ENCODE data around the gene ACSS2. TPM values are rescaled to one million over a fixed set of nuclear protein-coding genes. Genes with fewer than 3 reads are reported as not detected.

ACSS2 gene
- total and polyA plus RNA-seq, 2 of the 8 experiments (the other 6 are each of a cell fraction or from before 2014, with no cell fraction given): 17.7 to 24.2 TPM

DNA sequence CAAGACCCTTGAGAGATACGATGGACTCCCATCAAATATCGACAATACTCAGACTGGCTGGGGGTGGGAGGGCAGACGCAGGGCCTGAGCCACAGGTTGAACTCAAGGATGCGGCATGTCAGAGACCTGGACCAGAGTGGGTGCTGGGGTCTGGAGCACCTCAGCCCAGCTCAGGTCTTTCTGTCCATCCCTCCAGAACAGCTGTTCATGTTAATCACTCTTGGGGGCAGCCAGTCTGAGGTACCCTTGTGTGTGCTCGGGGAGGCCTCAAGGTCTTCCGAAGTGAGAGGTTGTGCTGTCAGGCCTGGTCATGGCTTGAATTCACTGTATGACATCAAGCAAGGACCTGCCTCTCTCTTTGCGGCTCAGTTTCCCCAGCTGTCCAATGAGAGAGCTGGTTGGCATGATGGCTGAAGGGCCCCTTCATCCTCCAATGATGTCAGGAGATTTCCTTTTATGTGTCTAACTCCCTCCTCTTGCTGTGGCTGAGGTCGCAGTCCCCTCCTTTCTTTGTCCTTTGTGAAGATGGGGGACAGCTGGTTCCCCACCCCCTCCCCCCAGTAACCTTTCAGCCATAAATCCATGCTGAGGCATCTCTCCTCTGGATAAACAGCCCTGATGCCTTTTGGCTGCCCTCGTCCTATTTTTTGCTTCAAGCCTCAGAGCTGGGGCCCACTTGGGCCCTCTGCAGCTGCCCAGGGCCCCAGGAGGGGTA is 94.6 kb downstream of the ACSS2 start:
- no peaks in the 10 kb centered on the region for H3K79me1 ChIP-seq (ENCODE audit: low read depth, low read length)
- H4K20me1 ChIP-seq (replicated peaks in 1 of 2; ENCODE audit: control insufficient read depth in 1 of 2, insufficient read depth in 2 of 2, low read length in 2 of 2): no peaks in the 10 kb centered on the region
- no peak overlapping the region for H4K8ac ChIP-seq (ENCODE audit: extremely low read depth, insufficient read depth, low read length)
- H3K18ac ChIP-seq (ENCODE audit: extremely low read depth, low read length): no peak overlapping the region
- H3K56ac ChIP-seq (replicated peaks; ENCODE audit: insufficient read length, low read depth, low read length): no peak overlapping the region
- H3K79me2 ChIP-seq (ENCODE audit: control insufficient read depth in 1 of 2, insufficient read depth in 2 of 2, low read length in 2 of 2): no peaks in the 10 kb centered on the region
- H2AFZ ChIP-seq (ENCODE audit: low read length): no peak overlapping the region
- no peak overlapping the region for H4K91ac ChIP-seq (replicated peaks; ENCODE audit: insufficient read length, low read length)
- no peak overlapping the region for H2BK120ac ChIP-seq (replicated peaks; ENCODE audit: low read depth, low read length)
- no peak overlapping the region for H3K4me2 ChIP-seq (ENCODE audit: insufficient read depth in 1 of 2, low read depth in 2 of 2, low read length in 2 of 2)
- no peak overlapping the region; the same call in 1 of the 2 replicates for H2BK5ac ChIP-seq (ENCODE audit: low read depth, low read length)
- no peak overlapping the region for H2BK20ac ChIP-seq (ENCODE audit: low read length)
- ChIA-PET POLR2A (ENCODE audit: partially characterized antibody) (interaction anchor here (2.0 kb wide), 1 partner anchor 15 kb away, joined by 7 read pairs; the partner anchor contains the start of genes GSS and MYH7B), CTCF (ENCODE audit: partially characterized antibody) (interaction anchor here (0.6 to 6.9 kb wide), 11 partner anchors 14 to 255 kb away, joined by 3 to 26 read pairs (median 3); partner anchors contain the start of gene GGT7)
- 94% methylated on average over 9 of the region's 9 CpGs; no CpG with 5 or more reads in 1 of the 2 experiments for WGBS, 2 experiments (ENCODE audit: extremely low coverage in 1 of 2, insufficient coverage in 1 of 2, insufficient read length in 1 of 2, insufficient replicate concordance in 2 of 2, low coverage in 1 of 2, low lambda C conversion rate in 2 of 2, missing lambda C conversion rate in 1 of 2)
- TF ChIP-seq, protein P1, sequence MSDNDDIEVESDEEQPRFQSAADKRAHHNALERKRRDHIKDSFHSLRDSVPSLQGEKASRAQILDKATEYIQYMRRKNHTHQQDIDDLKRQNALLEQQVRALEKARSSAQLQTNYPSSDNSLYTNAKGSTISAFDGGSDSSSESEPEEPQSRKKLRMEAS (IDR thresholded peaks at IDR 0.05): no peak
- TF ChIP-seq CREB1 (IDR thresholded peaks at IDR 0.05): no peak
- no peak for TF ChIP-seq KDM5A (IDR thresholded peaks at IDR 0.05; ENCODE audit: low read length)
- no peak for TF ChIP-seq RAD21 (IDR thresholded peaks at IDR 0.05 in 1 of 2, conservative IDR thresholded peaks at IDR 0.05 in 1 of 2; ENCODE audit: low read depth in 2 of 2, low read length in 2 of 2)
- no peak for TF ChIP-seq CBX8 (IDR thresholded peaks at IDR 0.05; ENCODE audit: borderline replicate concordance, low read depth, low read length)
- TF ChIP-seq, protein P2, sequence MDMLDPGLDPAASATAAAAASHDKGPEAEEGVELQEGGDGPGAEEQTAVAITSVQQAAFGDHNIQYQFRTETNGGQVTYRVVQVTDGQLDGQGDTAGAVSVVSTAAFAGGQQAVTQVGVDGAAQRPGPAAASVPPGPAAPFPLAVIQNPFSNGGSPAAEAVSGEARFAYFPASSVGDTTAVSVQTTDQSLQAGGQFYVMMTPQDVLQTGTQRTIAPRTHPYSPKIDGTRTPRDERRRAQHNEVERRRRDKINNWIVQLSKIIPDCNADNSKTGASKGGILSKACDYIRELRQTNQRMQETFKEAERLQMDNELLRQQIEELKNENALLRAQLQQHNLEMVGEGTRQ (IDR thresholded peaks at IDR 0.05; ENCODE audit: low read length): no peak
- no peak for TF ChIP-seq HDAC6 (IDR thresholded peaks at IDR 0.05; ENCODE audit: low read depth, low read length)
- TF ChIP-seq NRF1 (IDR thresholded peaks at IDR 0.05; ENCODE audit: low read depth, low read length): no peak
- no peak for TF ChIP-seq CBX5 (IDR thresholded peaks at IDR 0.05; ENCODE audit: low read depth, low read length)
- no peak for TF ChIP-seq KDM1A (IDR thresholded peaks at IDR 0.05; ENCODE audit: borderline replicate concordance, low read length)
- TF ChIP-seq FOSL1 (IDR thresholded peaks at IDR 0.05; ENCODE audit: insufficient read depth, low read depth, low read length): no peak
- no peak overlapping the region for H2BK15ac ChIP-seq (ENCODE audit: low read length)
- DNase-seq (ENCODE audit: low read depth in 1 of 2, low spot score in 2 of 2): no peak
- no peak overlapping the region for H3K23ac ChIP-seq (ENCODE audit: insufficient read length)
- no peaks in the 10 kb centered on the region; a peak in 3 of 7 replicates for H3K4me1 ChIP-seq (replicated peaks in 1 of 4; ENCODE audit: control insufficient read depth in 3 of 4, insufficient read depth in 4 of 4, low read length in 3 of 4)
- H3K27ac ChIP-seq (ENCODE audit: low read depth, low read length): no peak overlapping the region
- H3K9ac ChIP-seq (replicated peaks in 1 of 4; ENCODE audit: extremely low read depth in 1 of 4, low read depth in 3 of 4, low read length in 3 of 4): no peak overlapping the region
- H4K5ac ChIP-seq (ENCODE audit: insufficient read length, low read depth, low read length): no peak overlapping the region
- FAIRE-seq: no peak
- H3K14ac ChIP-seq (ENCODE audit: insufficient read length): no peak overlapping the region
- H3K36me3 ChIP-seq (ENCODE audit: control insufficient read depth in 2 of 4, insufficient read depth in 4 of 4, low read length in 3 of 4): no peaks in the 10 kb centered on the region
- no peaks in the 10 kb centered on the region for H3K23me2 ChIP-seq (ENCODE audit: low read depth, low read length)
- H2AK5ac ChIP-seq (ENCODE audit: low read depth, low read length): no peak overlapping the region
- H2BK12ac ChIP-seq (ENCODE audit: low read depth, low read length): no peak overlapping the region
- H3K9me3 ChIP-seq (ENCODE audit: insufficient read depth in 2 of 2, low read depth in 1 of 2, low read length in 1 of 2): no peaks in the 10 kb centered on the region
- no peak overlapping the region for H3K4ac ChIP-seq (replicated peaks; ENCODE audit: insufficient read length, low read depth, low read length)
- no peak overlapping the region for H3K4me3 ChIP-seq (ENCODE audit: extremely low read depth in 1 of 4, insufficient read depth in 2 of 4, low read depth in 3 of 4, low read length in 4 of 4)
- H3K27me3 ChIP-seq (replicated peaks in 1 of 4; ENCODE audit: control insufficient read depth in 3 of 4, extremely low read depth in 1 of 4, insufficient read depth in 3 of 4, low read length in 3 of 4): no peaks in the 10 kb centered on the region
